Ammon's horn (tissue), 1 donor: Measurements from ENCODE around the gene FRAS1.
"Not testable (repeated sequence)": the region's sequence is repeated elsewhere in the genome, so short reads cannot be mapped to it uniquely, and the experiment has no call there.

ENCODE experiments used
- DNase-seq: peaks from one replicate; pipeline ENCODE4 v3.0.0-alpha.2; 2016; ENCODE audit warnings: low spot score

The FRAS1 gene

DNA sequence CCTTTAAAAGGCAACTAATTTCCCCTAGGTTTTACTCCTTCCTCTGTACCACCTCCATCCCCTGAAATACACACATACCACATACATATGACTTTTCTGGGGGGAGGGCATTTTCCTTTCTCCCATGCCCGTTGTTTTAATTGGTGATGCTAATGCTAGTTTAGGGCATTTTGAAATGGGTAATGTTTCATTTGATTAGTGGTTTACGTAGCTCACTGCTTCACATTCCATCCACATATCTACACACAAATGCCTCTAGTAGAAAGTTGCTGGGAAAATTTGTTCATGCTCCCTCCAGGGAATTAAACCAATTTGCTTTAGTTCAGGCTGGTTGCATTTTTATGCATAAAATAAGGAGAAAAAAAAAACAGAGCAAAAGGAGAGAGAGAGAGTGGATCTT, 231.2 kb downstream of the FRAS1 start:
- DNase-seq: no peak

- no peak for DNase-seq
These were observed 234.2 kb downstream of the FRAS1 start for GRCh38 chr4:78291277-78291676.

DNA sequence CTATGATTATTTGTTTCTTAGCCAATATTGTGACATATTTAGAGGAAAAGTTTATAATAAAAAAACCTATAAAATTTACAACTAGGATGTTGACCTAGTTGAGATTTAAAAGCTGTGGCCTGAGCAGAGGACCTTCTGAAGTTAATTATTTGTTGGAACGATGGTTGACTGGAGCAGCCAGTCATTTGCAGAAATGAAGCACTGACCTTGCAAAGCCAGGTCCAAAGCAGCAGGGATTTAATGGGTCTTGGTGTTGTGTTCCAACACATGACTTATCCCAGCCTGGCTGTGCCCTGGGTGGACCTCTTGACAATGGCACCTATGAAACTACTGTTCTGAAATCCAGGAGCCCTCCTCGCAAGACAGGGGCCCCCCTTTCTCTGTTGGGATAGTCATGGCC, 235.2 kb downstream of the FRAS1 start:
- DNase-seq: no peak

DNA sequence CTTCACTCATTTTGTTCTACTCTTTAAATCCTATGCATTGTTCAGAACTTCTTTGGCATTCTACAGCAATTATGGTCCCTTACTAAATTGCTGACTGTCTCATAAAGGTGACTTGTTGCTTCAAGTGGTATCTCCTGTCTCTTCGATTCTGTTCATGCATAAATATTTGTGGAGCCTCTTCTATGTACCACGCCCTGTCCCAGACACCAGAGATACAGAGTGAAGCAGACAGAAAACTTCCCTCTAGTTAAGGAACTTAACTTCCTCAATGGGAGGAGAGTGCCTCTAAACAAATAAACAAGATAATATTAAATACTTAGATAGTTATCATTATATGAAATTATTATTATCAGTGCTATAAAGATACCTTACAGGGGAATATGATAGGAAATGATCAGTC, 235.7 kb downstream of the FRAS1 start:
- DNase-seq: no peak

GRCh38 chr4:78293348-78293747, 236.2 kb downstream of the FRAS1 start:
- no peak for DNase-seq

GRCh38 chr4:78293821-78294301, 236.7 kb downstream of the FRAS1 start:
- no peak for DNase-seq

GRCh38 chr4:78296261-78296660, 239.1 kb downstream of the FRAS1 start:
- DNase-seq: no peak

DNA sequence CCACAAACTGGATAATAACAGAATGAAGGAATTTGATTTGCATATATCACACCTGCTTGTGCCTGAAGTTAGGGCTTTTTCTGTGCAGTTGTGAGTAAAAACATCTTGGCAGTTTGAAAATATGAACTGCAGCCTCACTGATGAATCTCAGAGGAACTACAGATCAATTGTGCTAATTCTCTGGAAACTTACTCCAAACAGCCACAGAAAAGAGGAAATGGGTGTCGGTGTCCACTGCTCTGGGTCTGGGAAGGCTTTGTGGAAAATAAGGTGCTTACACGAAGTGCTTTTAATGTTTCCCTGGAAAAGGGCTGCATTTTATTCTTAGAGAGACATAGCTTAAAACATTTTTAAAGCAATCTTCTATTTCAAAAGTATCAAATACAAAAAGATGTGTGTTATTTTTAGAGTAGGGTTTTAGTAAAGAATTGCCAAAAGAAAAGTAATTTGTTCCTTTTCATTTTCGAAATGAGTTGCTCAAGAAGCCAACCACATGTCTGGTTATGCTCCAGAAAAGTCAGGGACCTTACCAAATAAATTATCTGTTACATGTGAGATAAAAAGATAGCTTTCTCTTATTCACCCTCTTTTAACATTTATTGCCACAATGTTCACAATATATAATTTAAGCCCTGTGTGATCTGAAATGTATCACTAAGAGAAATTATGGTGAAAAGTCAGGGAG, 240.1 kb downstream of the FRAS1 start:
- DNase-seq: no peak

GRCh38 chr4:78298618-78299017, 241.5 kb downstream of the FRAS1 start:
- no peak for DNase-seq

GRCh38 chr4:78299565-78299972, 242.4 kb downstream of the FRAS1 start:
- DNase-seq: no peak

DNA sequence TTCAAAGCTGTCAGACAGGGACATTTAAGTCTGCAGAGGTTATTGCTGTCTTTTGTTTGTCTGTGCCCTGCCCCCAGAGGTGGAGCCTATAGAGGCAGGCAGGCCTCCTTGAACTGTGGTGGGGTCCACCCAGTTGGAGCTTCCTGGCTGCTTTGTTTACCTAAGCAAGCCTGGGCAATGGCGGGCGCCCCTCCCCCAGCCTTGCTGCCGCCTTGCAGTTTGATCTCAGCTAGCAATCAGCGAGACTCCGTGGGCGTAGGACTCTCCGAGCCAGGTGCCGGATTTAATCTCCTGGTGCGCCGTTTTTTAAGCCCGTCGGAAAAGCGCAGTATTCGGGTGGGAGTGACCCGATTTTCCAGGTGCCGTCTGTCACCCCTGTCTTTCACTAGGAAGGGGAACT, 250.1 kb downstream of the FRAS1 start:
- not testable (repeated sequence) for DNase-seq

DNA sequence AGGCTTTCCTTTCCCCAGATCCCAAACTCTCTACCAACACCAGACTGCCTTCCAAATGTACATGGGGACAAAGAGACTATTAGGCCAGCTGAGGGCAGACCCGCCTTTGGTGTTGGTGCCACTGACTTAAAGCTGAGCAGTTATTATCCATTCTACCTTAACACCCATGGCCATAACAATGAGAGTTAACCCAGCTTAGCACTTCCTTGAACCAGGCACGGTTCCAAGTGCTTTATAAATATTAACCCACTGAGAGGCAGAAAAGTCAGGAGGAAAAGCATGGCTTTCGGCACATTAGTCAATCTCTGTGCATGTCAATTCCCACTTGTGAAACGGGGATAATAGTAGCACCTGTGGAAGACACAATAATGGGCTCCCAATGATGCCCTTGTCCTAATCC, 251.4 kb downstream of the FRAS1 start:
- no peak for DNase-seq

DNA sequence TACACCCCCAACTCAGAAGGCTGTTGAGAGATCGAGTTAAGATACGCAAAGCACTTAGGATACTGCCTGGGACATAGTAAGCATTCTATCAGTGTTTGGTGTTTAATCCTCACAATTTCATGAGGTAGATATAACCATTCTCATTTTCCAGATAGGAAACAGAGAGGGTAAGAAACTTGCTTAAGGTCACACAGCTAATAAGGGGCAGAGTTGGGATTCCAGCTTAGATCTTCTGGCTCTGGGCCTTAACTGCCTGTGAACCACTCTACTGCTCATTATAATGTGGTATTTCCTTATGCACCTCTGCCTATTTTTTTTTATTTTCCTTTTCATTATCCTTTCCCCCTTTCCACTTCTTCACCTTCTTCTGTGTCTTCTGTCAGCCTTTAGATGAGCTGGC, 252.2 kb downstream of the FRAS1 start:
- DNase-seq: no peak

DNA sequence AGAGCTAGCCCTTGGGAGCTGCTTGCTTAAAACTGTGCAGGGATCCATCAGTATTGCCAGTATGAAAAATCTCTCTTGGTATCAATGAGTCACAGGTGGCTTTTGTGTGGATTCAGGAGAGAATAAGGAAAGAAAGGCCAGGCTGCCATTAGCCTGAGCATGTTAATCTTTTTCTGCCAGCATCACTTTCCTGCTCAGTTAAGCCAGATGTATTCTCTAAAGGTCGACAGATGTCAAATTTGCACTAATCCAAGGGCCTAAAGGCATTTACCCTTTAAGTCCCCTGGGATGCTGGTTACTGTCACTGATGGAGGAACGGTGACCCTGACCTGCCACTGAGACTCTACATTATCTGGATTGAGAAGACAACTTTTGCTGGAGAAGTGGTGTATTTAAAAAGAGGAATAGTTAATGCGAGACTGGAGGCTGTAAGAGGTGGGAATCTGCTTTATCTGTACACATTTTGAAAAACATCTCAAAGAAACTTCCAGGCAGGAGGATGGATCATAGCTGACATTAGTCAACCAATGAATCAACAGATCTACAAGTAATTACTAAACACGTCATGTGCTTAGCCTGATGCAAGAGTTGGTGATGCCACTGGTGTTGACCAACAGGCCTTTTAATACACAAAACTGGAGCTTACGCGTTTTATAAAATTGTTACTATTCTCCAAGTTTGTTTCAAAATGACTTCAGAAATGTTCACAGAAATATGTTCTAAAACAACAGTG, 253.1 kb downstream of the FRAS1 start:
- DNase-seq: no peak

GRCh38 chr4:78310740-78311115, 253.6 kb downstream of the FRAS1 start:
- DNase-seq: no peak

DNA sequence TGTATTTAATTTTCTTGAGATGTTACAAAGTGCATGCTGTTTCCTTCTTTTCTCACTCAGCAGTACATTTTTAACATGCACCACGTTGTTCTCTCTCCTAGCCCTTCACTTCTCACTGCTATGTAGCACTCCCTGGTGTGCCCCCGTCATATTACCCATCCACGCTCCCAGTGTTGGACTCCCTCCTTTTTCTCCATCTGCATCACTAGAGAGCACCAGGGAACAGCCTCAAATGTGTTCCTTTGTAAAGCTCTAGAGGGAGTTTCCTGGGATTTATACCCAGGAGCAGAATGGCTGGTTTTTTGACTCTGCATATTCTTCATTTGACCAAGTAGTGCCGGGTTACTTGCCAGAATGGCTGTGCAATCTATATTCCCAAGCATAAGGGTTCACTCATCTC, 254.2 kb downstream of the FRAS1 start:
- no peak for DNase-seq

GRCh38 chr4:78312989-78313753, 256.0 kb downstream of the FRAS1 start:
- DNase-seq: no peak

DNA sequence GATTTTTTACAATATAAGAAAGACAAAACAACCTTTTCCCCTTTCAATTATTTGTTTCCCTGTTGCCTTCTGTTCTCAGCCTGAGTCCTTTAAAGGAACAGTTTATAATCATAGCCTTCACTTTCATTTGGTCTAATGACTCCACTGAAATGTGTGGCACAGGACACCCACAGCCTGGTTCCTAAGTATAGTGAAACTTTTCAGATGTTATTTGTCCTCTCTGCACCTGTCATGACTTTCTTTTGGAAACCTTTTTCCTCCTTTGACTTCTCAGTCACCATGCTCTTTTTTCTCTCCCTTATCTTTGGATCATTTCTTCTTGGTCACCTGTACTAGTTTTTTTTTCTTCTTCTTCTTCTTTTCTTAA, 256.6 kb downstream of the FRAS1 start:
- DNase-seq: no peak

DNA sequence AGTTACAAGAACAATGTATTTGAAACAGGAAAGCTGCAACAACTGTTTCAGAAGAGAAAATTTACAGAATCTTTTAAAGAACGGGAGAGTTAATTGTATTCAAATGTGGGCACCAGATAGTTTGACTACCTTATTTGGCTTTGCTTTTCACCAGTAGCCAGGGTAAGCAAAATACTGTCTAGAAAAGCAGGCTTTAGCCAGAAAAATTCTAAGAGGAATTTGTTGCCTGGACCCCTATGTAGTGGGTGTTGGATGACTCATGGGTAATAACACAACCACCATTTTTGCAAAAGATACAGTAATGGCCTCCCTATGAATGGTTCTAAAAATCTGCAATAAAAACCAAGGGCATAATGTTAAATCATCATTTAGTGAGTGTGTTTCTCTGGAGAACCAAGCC, 261.0 kb downstream of the FRAS1 start:
- DNase-seq: no peak

- no peak for DNase-seq
These were observed 263.3 kb downstream of the FRAS1 start for GRCh38 chr4:78320349-78320935.

DNA sequence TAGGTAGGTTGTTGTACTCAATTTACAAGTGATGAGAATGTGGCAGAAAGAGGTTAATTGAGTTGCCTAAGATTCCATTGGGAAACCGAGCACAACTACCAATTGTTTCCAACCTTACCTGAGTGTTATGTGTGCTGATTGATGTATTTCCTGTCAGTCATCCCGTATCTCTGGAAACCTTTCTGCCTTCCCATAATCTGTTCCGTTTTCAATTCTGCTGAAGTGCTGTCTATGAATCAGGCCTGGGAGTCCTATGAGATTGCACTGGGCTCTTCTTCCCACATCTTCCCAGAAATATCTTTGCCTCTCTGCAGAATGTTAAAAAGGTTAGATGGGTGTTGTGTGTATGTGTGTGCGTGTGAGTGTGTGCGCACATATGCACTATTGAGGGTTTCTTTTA, 264.9 kb downstream of the FRAS1 start:
- no peak for DNase-seq

GRCh38 chr4:78323439-78323838, 266.3 kb downstream of the FRAS1 start:
- no peak for DNase-seq

DNA sequence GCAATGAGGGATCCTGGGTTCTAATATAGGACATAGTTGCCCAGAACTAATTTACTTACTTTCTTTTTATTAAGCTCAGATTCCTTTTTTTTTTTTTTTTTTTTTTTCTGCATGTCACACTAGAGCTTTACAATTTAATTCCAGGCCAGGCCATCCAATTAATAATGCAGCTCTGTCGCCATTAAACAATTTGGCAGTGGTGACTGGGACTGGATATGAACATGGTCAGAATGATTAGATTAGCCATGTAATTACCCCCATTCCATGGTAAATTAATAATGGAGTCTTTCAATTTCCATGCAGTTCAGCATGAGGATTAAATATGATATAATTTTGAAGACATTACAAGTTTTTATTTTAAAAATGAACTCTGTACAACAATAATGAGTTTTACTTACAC, 267.5 kb downstream of the FRAS1 start:
- DNase-seq: no peak
